ENCODE data around the gene DHRS7B.

DHRS7B gene

GRCh38 chr17:21161498-21162393 lies 35.0 kb downstream of the DHRS7B start:
- no peak for DNase-seq

GRCh38 chr17:21162394-21162775 lies 35.6 kb downstream of the DHRS7B start:
- no peak for DNase-seq

DNA sequence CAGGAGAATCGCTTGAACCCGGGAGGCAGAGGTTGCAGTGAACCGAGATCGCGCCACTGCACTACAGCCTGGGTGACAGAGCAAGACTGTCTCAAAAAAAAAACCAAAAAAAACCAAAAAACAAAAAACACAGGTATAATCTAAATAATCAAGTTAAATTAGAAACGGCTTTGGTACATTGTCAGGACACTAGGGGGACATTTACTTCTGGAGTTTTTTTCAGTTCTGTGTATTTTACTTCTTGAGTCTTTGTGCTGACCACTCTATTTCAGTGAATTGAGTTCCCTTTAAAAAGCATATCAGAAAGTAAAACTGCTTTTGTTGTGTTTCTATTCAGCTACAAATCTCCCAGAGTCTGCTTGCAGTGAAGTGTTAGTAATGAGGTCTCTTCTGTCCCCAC lies 36.3 kb downstream of the DHRS7B start:
- no peak for DNase-seq

DNA sequence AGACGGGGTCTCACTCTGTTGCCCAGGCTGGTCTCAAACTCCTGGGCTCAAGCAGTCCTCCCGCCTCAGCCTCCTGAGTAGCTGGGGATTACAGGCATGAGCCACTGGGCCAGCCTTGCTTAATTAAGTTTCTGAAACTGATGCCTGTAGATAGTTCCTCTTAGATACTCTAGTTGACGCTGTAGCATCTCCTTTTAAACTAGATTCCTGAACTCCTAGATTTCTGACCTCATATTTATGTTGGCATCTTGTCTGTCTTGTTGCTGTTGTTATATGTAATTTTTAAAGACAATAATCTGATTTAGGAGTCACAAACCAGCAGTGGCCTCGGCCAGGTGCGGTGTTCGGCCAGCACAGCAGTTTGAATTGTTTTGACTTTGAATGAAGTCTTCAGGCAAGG lies 37.5 kb downstream of the DHRS7B start:
- DNase-seq: no peak

DNA sequence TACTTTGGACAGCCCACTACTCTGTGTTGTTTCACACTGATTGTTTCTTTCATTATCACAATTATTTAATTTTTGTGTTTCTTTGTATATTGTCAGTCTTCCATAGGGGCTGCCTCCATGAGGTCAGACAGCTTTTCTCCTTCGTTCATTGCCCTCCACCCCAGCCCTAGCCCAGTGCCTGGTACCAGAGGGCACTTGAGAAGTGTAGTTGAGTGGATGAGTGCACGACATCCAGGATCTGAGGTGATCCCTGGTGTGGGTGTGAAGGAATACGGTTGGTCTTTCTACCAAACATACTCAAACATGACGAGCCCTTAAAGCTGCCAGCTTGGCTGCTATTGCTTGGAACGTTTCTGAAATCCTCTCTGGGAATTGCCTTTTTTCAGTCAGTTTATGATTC lies 37.9 kb downstream of the DHRS7B start:
- DNase-seq: no peak

DNA sequence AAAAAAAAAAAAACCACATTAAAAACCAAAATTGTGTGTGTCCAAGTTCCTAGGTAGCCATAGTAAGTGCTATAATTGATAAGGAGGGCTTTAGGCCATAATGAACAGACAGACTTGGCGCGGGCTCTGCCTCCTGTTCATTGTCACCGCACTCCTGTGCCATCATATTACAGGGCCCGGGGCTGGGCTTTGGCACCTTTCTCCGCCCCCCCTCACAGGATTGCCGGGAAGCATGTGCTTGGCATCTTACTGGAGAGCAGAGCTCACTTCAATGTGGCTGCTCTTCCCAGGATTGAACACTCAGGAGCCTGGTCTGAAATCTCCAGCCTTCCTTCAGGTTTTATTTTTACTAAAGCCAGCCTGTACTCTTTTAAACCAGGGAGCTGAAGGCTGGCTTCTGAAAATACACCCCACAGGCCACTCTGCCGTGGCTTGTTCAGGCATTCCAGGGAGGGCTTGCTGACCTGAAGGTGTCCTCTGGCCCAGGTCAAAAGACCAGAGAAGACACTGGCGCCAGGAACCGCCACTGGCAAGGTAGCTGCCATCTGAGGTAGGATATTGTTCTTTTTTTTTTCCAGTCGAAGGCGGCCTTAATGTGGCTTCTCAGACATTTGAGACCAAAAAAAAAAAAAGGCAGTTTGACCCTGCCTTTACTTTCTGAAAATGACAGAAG lies 39.3 kb downstream of the DHRS7B start:
- no peak for DNase-seq

GRCh38 chr17:21166595-21167210 lies 39.9 kb downstream of the DHRS7B start:
- no peak for DNase-seq

DNA sequence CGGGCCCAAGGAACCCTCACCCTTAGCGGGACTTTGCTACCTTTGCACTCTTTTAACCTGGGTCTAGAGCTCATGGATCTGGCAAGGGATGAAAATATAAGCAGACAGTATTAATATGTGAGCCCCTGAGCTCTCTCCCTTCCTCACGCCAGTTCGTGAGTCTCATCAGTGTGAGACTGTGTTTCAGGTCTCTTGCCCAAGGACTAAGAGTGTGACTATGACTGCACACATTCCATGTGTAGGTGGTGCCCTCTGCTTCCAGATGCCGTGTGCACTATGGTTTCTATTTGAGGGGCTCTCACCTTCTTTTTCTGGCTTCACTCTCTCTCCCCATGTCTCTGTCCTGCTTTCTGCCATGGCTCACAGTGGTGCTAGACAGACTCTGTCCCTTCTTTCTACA lies 40.5 kb downstream of the DHRS7B start:
- no peak for DNase-seq

- DNase-seq: no peak
These were observed 41.7 kb downstream of the DHRS7B start for GRCh38 chr17:21168555-21168865.

DNA sequence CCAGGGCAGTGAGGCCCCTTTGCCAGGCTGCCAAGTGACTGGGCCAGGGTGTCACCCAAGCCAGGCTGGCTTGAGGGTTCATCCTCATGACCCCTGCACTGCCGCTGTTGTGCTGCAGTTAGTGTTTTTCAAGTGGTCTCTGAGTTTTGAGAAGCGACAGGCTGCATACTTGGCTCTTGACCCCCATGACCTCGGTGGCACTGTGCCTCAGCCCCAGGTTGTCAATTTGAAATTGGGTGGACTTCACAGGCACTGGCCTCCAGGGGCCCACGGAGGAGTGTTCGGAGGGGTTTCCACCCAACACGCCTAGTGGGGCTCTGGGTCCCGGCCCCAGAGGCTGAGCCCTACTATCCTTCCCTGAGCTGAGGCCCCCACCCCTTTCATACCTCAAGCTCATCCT lies 42.7 kb downstream of the DHRS7B start:
- DNase-seq: no peak

- DNase-seq: no peak
These were observed 44.0 kb downstream of the DHRS7B start for GRCh38 chr17:21170809-21171208.

DNA sequence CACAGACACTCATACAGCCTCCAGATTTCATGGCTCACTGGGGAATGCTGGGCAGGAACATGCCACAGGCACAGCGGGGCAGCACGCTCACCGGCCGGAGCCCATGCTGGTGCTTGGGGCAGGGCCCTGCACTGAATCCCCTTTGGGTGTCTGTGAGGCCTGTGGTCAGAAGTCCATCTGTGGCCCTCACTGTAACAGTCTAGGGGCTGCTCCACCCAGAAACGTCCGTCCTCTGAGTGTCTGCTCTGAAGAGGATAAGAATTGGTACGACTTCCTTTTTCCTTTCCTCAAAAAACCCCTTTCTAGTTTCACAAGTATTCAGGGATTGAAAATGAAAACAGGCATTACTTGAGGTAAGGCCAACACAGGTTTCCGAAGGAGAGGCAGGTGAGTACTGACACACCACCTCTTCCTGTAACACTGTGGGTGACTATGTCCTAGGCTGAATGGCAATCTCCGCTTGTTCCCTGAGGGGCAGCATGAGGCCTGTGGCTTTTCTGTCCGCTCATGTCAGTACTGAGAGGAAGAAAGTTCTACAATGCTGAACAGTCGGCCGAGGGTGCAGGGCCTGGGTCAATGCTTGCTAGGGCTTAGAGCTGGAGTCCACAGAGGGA lies 44.7 kb downstream of the DHRS7B start:
- DNase-seq: no peak

DNA sequence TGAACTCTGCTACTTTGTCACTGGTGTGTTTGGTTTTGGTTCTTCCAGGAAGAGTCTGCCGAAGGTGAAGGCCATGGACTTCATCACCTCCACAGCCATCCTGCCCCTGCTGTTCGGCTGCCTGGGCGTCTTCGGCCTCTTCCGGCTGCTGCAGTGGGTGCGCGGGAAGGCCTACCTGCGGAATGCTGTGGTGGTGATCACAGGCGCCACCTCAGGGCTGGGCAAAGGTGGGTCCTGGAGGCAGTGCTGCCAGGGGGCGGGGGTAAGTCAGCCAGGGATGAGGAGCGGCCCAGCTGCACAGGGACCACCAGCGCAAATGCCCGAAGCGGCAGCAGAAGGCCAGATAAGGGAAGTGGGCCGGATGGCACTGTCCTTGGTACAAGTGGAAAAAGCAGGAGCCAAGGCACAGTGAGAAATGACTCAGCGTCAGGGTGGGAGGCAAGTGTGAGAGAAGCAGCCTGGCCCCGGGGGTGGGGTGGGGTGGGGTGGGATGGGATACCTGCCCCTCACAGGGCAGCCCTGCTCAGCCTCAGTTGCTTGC lies 45.3 kb downstream of the DHRS7B start:
- DNase-seq: no peak

GRCh38 chr17:21172846-21173245 lies 46.1 kb downstream of the DHRS7B start:
- no peak for DNase-seq

- no peak for DNase-seq
These were observed 46.8 kb downstream of the DHRS7B start for GRCh38 chr17:21173543-21173942.

GRCh38 chr17:21174186-21174585 lies 47.4 kb downstream of the DHRS7B start:
- DNase-seq: no peak

DNA sequence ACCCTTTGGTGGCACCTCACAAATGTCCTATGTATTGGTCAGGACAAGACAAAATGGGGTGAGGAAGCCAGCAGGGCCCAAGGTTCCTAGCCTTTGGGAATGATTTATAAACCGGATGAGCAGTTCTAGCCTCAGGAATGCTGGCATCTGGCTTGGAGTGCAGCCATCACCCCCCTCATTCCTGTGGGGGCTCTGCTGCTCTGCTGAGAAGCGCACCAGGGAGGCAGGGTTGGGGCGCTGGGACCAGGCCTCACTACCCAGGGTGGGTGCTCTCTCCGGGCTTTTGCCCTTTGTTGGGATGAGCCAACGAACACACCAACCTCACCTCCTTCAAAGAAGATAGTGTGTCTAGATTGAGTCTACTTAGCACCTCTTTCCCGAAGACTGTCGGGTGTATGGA lies 47.9 kb downstream of the DHRS7B start:
- no peak for DNase-seq

DNA sequence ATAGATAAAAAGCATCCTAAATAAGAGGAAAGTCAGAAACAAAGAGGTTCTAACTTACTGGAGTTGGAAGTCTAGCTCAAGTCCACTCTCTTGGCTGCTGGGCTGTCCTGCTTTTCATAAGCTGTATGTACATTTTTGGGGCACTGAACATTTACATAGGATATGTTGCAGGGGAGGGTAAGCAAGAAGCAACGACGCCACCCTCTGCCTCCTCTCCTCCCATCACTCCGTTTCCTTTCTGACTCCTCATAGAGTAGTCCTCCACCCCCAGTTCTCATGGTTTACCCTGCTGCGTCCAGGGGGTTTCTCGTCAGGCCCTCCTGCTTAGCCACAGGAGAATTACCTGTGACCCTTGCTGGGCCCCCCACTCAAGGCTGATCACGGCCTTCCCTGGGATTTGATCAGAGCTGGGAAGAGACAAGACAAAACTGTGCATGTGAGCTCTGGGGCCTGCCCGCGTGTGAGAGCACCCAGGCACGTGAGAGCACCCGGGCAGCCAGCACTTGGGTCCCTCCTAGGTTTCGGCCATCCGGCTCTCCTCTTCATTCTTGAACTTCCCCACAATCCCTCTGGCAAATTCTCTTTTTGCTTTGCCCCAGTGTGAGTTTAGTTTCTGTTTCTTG lies 50.1 kb downstream of the DHRS7B start:
- no peak for DNase-seq

DNA sequence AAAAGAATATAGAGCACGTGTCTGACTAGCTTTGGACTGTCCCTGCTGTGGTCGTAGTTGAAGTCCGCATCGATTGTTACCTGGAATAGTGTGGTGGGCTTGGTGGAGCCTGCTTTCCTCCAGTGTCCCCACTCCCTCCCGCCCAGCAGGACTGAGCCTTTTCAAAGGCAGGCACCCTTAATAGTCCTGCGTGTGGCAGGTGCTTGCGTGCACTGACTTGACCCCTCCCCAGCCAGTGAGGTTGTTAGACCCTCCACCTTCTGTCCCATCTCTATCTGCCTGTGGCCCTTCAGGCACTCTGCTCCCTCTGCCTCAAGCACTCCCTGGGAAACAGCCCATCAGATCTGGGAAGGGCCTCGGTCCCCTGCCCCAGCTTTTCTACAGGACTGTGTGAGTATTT lies 50.6 kb downstream of the DHRS7B start:
- DNase-seq: no peak

GRCh38 chr17:21177854-21178600 lies 51.3 kb downstream of the DHRS7B start:
- DNase-seq: no peak

GRCh38 chr17:21183468-21183867 lies 56.7 kb downstream of the DHRS7B start:
- DNase-seq: no peak

DNA sequence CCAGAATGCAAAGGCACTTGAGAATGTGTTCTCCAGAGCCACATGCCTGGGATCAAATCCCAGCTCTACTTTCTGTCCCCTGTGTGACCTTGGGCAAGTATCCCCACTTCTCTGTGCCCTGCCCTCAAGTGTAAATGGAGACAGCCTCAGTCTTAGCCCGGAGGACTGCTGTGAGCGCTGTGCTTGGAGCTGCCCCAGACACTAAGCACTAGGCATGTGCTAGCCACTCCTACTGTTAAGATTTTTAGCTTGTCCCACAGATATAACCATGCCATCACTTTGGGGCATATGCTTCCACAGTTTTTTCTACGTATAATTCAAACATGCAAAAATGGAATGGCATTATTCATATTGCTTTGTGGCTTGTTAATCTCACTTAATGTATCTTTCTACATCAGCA lies 57.8 kb downstream of the DHRS7B start:
- no peak for DNase-seq
